Left forelimb (tissue), 1 donor: ENCODE data around the gene KCNV2.

ENCODE experiments used
- DNase-seq: peaks from one replicate; pipeline ENCODE4 v3.0.0-alpha.2; 2018; ENCODE audit warnings: low spot score

Gene KCNV2

GRCh38 chr9:2758898-2759510 lies 41.7 kb downstream of the KCNV2 start:
- DNase-seq, result no peak

- DNase-seq, result no peak
These were observed 44.1 kb downstream of the KCNV2 start for GRCh38 chr9:2761424-2761823.

GRCh38 chr9:2764353-2764752 lies 47.0 kb downstream of the KCNV2 start:
- no peak for DNase-seq

GRCh38 chr9:2765250-2765880 lies 48.1 kb downstream of the KCNV2 start:
- DNase-seq, result no peak

- DNase-seq, result no peak
These were observed 50.7 kb downstream of the KCNV2 start for GRCh38 chr9:2767800-2768677.

GRCh38 chr9:2771087-2771486 lies 53.8 kb downstream of the KCNV2 start:
- DNase-seq, result no peak

- no peak for DNase-seq
These were observed 54.4 kb downstream of the KCNV2 start for GRCh38 chr9:2771661-2772060.

- DNase-seq, result no peak
These were observed 60.1 kb downstream of the KCNV2 start for GRCh38 chr9:2777454-2777853.

- no peak for DNase-seq
These were observed 61.5 kb downstream of the KCNV2 start for GRCh38 chr9:2778816-2779215.
